SIG-M5 (cell line): ENCODE results near the gene TENT5D.
"Not testable (repeated sequence)": the region's sequence is repeated elsewhere in the genome, so short reads cannot be mapped to it uniquely, and the experiment has no call there.

Experiments
- DNase-seq: peaks from one replicate; lab custom pipeline; 2025; lab: John Stamatoyannopoulos, UW

The TENT5D gene

GRCh38 chrX:80420147-80420546 lies at the start of gene TENT5D:
TENT5D (plus strand) TSS chrX:80420447; CDS start chrX:80442540, 22,093 bp downstream.
- no peak for DNase-seq

DNA sequence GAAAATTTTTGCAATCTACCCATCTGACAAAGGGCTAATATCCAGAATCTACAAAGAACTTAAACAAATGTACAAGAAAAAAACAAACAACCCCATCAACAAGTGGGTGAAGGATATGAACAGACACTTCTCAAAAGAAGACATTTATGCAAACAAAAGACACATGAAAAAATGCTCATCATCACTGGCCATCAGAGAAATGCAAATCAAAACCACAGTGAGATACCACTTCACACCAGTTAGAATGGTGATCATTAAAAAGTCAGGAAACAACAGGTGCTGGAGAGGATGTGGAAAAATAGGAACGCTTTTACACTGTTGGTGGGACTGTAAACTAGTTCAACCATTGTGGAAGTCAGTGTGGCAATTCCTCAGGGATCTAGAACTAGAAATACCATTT lies 34.6 kb upstream of the TENT5D start:
- not testable (repeated sequence) for DNase-seq

- DNase-seq = no peak
These were observed 32.0 kb upstream of the TENT5D start for GRCh38 chrX:80388206-80388605.

GRCh38 chrX:80412042-80412441 lies 8.2 kb upstream of the TENT5D start:
- no peak for DNase-seq

DNA sequence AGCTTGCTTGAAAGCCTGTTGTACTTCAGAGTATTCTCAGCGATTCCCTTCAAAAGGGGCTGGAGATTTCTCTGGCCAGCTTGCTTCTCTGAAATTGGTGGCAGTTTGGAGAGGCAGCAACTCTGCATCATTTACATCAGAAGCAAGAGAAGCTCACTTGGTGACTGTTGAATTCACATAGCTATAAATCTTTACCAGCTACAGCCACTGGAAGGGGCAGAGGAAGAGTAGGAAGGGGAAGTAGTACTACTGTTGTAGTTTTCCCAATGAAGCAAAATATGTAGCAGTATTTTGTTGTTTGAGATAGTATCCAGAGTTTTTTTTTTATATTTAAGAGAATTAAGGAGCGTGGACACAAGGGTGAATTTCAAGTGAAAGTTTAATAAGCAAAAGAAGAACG lies 2.8 kb downstream of the TENT5D start:
- DNase-seq = no peak

GRCh38 chrX:80423744-80424143 lies 3.5 kb downstream of the TENT5D start:
- DNase-seq = no peak

DNA sequence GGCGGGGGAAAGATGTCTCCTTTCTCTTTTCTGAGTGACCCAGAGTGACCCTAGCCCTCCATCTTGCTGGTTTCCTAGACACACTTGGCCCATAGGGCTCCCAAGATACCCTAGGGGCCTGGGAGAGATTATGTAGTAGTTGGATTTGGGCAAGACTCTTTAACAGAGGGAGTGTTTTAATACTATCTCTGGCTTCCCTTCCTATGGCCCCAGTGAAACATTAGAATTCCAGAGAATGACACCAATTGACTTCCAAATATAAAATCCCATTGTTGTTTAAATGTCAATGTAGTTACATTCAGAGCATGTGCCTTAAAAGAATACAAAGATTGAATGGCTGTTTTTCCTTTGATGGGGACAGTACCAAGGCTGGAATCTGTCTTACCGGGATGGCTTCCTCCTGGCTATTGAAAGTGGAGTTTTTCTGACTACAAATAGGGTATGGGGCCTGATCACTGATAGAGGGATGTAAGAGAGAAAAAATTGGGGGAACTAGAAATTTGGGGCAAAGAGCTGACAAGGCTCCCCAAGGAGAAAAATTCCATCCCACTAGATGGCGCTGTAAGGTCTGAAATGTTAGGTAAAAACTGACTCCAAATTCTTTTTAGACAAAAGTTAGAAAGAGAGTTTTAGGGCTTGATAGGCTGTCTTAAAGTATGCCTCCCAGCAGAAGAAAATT lies 10.7 kb downstream of the TENT5D start:
- no peak for DNase-seq

- no peak for DNase-seq
These were observed 11.2 kb downstream of the TENT5D start for GRCh38 chrX:80431505-80431832.

DNA sequence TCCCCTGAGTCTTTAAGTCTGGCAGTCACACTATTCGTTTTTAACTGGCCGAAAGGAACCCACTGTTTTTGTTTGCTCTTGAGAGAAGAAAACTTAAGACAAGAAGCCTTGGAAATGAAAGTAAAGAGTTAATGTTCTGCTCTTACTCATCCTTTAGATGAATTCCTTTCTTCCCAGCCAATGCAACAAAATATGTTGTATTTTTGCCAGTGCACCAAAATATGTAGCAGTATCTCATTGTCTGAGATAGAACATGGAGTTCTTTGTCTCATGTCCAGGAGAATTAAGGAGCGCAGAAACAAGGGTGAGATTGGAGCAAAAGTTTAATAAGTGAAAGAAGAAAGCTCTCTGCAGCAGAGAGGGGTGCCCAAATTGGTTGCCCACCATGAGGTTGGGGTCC lies 12.2 kb downstream of the TENT5D start:
- no peak for DNase-seq

- DNase-seq = no peak
These were observed 12.6 kb downstream of the TENT5D start for GRCh38 chrX:80432863-80433262.

DNA sequence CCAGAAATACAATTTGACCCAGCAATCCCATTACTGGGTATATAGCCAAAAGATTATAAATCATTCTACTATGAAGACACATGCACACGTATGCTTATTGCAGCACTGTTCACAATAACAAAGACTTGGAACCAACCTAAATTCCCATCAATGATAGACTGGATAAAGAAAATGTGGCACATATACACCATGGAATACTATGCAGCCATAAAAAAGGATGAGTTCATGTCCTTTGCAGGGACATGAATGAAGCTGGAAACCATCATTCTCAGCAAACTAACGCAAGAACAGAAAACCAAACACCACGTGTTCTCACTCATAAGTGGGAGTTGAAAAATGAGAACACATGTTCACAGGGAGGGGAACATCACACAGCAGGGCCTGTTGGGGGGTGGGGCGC lies 47.9 kb downstream of the TENT5D start:
- not testable (repeated sequence) for DNase-seq

DNA sequence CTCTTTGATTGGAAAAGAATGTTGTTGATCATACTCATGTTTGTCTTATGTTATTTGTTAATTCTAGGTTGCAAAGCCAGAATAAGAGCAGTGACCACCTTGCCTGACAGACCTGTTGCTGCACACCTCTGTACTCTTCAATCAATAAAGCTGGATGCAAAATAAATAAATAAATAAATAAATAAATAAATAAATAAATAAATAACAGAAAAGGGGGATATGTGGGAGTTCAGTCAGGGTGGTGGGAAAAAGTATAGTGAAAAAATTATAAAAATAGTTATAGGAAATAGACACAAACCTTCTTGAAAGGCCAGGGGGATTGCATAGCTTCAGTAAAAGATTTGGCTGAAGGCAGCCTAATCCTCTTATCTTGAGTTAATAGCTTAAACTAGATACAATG lies 51.3 kb downstream of the TENT5D start:
- DNase-seq = no peak

DNA sequence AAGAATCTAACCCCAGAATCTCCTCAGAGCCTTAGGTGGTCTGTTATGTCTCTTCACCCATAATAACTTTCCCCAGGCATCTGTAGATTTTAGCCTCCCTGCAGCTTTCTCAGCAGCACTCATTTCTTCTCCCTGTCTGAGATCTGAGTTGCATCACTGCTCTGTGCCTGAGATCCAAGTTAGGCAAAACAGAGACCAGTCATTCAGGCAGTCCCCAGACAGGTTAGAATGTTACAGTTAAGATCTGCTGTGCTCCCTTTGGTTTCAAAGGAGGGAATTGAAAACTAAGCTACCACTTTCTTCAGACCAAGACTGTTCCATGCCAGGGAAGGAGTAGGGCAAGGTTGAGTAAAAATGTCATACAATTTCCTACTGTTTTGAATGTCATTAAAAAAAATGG lies 65.3 kb downstream of the TENT5D start:
- DNase-seq = no peak

DNA sequence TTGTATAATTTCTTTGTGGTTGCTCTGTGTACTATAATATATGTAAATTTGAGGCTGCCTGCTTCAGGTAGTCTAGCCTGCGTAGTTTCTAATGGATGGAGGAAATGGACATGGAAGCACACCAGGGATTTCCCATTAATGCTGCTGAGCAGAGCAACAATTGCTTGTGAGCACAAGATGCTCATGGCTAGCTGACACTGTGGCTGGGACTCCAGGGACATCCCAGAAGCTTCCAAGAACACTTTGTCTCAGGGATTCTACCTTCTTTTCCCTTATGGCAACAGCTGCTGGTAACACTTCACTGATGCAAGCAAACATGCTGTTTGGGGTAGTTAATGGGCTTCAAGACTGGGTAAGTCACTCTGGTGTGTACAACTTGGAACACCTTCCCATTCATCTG lies 66.1 kb downstream of the TENT5D start:
- DNase-seq = no peak

DNA sequence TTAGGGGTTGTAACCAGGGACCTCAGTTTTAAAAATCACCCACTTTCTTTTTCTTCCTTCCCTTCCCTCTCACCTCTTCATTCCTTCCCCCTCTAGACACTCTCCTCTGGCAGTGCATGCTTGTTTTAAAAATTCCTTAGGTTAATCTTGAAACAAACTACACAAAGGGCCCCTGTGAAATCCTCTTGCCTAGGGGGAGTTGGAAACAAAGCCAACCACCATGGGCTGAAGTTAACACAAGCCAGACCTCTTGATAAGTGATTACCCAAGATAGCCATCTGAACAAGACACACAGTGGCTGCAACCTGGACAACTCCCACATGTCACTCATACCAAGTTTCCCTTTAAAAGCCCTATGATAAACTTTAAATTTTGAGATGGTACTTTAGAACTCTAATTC lies 68.9 kb downstream of the TENT5D start:
- DNase-seq = no peak
